GM18867 (cell line): Measurements from ENCODE around the gene KRCC1.
A peak's percentile ranks its signal among the peaks of the same experiment; 100 is the strongest.

Experiments used
- ATAC-seq: cut with Tn5 transposase; IDR thresholded peaks from one replicate; pipeline ENCODE4 v1.9.1; 2021; ENCODE audit warnings: mild to moderate bottlenecking, moderate library complexity; ENCODE audit not compliant: unreplicated experiment

The KRCC1 gene

DNA sequence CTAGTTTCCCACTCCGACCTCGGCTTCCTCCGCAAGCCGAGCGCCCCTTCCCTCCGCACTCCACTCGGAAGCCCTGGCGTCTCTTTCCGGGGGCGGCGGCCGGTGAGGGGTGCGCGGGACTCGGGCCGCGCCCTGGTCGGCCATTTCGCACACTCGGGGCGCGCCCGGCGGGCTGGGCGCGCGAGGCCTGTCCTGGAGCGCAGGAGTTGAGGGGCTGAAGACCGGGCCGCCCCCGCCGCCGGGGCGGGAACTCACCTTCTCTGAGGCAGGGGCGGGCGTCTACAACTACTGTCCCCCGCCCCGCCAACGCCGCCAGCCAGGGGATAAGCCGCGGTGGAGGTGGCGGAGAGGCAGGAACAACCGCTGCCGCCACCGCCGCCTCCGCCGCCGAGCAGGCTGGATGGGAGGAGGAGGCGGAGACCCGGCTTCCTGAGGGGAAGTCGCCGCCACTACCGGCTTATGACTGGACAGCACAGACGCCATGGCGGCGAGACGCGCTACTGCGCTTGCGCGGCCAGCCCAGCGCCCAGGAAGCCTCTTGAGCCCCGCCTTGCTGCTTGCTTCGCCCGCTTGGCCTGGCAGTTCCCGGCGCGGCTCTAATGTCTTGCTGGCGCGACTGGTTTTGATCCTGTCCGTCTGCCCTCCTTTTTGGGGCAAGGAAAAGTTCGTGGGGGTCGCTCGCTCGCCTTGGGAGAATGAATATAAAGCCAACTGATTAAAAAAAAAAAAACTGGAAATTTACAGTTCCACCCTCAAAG, at the start of gene KRCC1:
Gene KRCC1 (minus strand): TSS at position 413 of the 758 bp plus-strand sequence. CDS start 27,220 bp downstream, outside the sequence.
- ATAC-seq: peak; percentile 95

DNA sequence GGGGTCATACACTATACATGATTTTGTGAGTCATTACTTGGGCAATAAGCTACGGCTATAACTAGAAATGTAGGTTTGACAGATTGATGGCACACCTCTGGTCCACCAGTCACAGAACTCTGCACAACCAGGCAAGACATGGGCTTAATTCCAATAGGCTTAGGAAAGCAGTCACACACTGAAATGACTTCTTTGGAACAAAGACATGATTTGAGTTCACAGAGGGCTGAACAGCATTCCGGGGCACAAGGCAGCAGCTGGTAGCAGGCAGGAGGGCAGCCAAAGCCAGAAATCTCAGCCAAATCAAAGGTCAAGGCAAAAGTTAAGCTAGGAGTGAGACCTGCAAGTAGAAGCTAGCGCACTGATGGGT, 44.9 kb upstream of the KRCC1 start:
- ATAC-seq: no peak

DNA sequence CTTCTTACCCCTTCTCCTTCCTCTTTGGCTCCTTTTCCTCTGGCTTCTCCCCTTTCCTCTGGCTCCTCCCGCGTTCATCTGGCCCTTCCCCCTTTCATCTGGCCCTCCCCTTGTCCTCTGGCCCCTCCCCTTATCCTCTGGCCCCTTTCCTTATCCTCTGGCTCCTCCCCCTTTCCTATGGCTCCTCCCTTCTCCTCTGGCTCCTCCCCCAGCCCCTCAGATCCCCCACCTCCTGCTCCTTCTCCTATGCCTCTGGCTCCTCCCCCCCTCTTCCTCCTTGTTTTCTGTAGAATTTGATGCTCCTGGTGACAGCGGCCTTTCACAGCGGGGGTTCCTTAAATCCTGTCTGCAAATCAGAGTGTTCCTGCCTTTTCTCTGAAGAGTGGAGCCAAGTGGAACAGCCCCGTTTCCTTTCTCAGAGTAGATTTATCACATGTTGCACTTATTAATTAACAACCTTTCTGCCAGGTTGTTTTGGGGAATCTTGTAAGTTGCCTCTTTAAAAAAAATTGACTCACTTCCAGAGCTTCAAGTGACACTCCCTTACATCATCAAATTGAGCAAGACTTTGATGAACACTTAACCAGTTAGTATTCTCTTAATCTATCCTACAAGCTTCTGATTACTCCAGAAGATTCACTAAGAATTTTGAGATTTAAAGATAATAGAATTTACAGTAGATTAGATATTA, 44.4 kb upstream of the KRCC1 start:
- ATAC-seq: no peak

DNA sequence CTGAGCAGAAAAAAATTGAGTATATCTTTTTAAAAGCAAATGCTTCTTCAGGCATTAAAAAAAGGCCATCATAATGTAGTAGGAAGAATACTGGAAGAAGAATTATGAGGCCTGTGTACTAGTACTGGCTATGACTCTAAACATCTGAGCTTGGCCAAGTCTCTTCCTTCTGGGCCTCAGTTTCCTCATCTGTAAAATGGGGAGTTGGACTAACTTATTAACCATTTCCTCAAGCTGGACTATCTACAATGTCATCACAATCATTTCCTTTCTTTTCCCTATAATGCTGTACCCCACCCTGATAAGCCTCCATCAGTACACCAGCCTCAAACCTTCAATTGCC, 42.9 kb upstream of the KRCC1 start:
- no peak for ATAC-seq

DNA sequence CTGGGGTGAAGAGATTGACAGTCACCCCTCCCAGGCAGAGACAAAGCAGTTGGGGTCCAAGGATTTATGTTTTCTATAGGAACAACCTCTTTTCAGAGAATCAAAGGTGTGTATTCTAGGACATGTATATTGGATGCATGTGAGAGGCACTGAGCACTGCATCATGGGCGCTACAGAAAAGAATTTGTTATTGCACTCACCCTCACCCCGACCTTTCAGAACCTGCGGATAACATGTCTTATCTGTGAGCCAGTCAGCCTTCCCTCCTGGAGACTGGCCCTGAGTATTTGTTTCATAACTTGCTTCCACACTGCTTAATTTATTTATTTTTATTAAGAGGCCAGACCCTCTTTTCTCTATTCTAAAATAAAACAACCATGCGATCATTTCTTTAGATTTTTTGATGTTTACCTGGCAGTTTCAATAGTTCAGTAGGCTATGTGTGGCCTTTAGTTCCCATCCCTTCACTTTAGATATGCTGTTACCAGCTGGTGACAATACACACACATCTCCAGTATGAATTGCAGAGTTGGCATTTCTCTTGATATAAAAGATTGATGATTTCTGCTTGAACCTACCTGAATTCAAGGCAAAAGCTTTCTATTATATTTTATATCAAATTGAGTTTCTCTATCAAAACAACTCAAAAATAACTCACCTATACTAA, 42.4 kb upstream of the KRCC1 start:
- no peak for ATAC-seq

DNA sequence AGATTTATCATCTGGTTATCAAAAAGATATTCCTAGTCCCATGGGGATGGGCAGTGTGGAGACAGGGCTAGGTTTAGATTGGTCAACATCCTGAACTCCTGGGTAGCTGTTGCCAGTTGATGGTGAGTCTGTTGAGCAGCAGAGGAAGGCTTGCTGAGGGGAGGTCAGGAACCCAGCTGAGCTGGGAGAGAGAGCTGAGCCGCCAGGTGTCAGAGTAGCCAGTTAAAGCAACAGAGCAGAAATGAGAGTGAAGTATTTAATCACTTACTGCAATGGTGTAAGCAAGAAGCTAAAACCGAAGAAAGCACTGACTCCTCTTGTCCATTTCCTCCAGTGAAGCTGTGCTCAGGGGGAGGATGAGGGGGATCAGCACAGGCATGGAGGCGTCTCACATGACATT, 41.6 kb upstream of the KRCC1 start:
- ATAC-seq: no peak

DNA sequence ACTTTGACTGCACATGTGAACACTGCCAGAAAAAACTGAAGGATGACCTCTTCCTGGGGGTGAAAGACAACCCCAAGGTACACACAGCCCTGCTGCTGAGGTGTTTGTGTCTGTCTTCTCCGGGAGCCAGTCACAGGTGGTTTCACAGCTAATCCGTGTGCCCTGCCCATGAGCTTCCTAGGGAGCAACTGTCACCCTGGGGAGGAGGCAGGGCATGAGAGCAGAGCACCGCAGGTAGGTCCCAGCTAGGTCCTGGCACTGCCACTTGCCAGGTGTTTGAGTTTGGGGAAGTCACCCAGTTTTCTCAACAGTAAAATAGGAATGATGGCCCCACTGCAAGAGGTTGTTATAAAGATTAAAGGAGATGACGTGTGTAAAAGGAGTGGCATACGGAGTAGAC, 41.1 kb upstream of the KRCC1 start:
- no peak for ATAC-seq

DNA sequence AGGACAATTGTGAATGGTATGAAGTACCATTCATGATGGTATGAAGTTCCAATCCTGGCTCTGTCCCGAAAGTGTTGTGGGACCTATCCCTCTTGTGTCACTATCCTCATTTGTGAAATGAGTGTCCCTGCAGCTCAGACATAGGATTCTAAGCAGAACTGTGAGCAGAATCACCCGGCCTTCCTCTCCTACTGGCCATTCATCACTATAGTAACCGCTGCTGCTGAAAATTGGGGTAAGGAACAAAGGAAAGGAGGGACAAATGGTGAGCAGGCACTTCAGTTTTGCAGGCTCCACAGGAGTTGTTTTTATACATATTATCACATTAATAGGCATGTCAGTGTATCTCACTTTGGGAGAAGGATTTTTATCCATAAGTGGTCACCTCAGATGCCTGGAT, 39.4 kb upstream of the KRCC1 start:
- no peak for ATAC-seq

DNA sequence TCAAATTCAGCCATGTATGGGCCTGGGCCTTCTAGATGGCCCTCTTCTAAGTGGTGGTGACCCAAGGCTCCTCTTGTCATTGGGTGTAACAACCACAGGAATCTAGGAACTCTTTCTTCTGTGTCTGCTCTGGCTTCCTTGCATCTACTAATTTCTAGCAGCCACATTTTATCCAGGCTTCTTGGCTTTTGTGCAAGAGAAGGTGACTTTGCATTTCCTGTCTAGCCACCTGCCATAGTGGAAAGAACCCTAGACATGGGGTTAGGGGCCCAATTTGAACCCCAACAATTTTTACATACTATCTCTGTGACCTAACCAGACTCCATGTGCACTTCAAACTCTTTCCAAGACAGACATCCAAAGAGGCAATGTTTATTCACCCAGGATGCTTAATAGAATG, 37.2 kb upstream of the KRCC1 start:
- no peak for ATAC-seq

DNA sequence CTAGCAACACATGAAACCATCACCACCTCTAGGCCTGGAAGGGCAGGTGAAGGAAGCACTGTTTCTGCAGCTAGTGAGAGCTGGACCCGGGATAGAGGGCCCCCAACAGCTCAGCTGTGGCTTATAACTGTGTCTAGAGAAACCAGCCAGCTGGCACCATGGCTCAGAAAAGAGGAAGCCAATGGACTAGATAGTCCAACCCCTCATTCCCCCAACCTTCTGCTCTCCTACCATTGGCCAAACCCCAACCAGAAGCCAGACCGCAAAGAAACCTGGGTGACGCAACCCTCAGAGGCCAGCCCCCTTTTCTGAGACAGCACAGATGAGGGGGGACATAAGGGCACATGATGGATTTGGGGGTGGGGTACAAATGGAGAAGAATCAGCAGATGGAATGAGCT, 36.4 kb upstream of the KRCC1 start:
- no peak for ATAC-seq

DNA sequence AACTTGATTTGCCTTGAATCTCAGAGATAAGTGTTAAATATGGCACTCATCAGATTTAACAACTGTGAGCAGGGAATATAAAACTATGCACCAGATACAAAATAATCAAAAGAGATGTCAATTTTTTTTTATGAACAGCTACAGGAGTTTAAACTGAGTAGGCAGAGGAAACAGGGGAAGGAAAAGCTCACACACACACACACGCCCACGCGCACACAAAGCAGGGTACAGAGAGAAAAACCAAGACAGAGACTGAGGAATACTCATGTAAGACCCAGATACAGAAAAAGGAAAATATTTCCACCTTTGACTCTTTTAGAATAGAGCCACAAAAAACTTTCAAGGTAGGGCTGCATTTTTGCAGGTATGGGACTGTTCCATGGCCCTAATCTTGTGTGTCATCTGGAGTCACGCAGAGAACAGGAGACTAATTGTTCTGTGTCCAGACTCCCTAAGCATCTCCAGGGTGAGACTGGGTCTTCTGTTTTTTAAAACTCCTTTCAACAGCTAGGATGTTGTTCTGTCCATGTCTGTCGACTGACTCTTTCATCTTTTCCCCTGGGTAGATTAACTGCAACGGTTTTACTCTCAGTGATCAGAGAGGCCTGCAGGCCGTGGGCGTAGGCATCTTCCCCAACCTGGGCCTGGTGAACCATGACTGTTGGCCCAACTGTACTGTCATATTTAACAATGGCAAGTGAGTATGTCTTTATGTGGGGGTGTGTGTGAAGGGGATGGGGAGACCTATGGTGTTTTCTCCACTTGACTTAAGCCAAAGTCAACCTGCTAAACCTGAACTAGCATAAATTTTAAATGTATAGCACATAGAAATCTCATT, 35.1 kb upstream of the KRCC1 start:
- ATAC-seq: no peak

DNA sequence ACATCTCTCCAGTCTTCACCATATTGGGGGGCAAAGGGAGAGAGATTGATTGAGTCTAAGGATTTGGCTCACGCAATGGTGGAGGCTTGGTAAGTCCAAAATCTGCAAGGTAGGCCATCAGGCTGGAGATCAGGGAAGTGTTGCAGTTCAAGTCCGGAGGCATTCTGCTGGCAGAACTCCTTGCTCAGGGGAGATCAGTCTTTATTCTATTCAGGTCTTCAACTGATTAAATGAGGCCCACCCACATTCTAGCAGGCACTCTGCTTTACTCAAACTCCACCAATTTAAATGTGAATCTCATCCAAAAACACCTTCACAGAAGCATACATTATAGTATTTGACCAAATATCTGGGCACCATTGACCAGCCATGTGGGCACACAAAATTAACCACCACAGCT, 33.4 kb upstream of the KRCC1 start:
- no peak for ATAC-seq

DNA sequence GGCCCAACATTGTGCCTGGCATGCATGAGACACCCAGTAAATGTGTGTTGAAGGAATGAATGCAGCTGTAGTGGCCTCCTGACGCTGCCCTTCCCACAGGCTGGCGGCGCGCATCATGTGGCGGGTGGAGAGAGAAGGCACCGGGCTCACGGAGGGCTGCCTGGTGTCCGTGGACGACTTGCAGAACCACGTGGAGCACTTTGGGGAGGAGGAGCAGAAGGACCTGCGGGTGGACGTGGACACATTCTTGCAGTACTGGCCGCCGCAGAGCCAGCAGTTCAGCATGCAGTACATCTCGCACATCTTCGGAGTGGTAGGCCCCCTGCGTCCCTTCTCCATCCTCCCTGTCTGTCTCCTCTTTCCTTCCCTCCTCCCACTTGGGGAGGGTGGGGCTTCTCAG, 32.2 kb upstream of the KRCC1 start:
- ATAC-seq: no peak

DNA sequence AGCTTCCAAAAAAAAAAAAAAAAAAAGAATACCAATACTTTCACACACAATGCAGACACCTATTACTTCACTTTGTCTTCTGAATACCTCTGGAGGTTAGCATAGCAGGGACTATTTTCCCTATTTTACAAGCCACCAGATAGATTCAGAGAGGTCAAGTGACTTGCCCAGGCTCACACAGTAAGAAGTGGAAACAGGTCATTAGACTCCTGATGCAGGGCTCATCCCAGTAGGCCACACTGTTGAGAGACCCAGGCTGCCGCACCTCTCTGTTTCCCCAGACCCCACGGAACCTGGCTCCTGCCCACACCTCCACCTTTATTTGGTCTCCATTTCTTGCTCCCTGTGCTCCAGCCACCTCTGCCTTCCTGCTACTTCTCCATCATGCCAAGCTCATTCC, 31.5 kb upstream of the KRCC1 start:
- ATAC-seq: no peak

DNA sequence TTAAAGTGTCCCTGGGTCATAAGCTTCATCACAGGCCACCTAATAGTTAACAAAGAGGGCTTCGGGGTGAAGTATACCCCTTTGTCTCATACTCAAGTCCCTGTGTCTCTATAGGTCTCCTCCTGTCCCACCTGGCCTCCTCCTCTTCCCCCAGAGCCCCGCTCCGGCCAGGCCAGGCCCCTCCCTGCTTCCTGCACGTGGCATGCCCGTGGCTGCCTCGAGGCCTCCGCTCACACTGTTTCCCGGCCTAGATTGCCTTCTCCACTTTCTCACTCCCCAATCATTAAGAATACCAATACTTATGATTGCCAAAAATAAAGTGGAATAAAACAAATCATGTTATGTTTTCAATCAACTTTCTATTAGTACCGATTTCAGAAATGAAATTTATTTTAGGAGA, 30.8 kb upstream of the KRCC1 start:
- ATAC-seq: no peak

DNA sequence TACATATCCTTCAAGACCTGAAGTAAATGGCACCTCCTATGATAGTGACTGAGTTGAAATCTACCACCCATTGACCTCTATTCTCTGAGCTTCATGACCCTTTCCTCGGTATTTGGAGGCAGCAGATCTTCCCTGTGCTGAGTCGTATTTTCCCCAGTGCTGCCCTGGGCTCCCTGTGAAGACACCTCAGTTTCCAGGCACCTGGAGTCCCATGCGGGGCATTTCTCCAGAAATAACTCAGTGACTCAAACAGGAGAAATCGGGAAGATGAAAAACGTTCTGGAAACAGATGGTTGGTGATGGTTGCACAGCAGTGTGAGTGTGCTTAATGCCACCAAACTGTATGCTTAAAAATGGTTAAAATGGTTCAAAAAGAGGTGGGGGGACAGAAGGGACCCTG, 30.0 kb upstream of the KRCC1 start:
- no peak for ATAC-seq

DNA sequence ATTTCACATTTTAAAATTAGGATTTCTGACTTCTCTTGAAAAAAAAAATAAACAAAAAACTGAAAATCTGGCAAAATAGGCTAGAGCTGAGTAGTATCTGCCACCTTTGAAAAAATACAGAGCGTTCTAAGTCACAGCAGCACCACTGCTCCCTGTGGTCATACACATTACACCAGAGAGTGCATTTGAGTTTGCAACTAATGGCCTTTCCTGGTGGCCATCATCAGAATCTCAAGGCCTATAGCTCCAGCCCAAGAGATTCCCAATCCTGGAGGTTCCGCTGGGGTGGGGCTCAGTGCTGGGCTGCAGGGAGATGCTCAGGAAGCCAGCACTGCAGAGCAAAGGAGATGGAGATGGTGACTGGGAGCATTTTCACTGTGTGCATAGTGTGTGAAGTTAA, 29.5 kb upstream of the KRCC1 start:
- ATAC-seq: no peak

DNA sequence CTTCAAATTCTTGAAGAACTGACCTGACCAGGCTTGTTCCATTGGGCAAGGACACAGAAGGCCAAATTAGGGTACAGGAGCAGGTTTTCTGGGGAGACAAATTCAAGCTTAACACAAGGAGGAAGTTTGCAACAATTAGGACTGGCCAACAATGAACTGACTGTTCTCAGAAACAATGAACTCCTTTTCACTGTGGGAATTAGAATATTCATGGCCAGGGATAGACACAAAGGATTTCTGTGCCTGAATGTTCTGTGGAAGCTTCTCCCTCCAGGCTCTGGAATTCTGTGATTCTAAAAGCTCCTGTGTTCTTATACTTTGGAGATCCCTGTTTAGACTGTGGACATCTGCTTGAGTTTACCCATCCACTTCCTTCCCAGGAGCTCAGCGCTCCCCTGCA, 27.2 kb upstream of the KRCC1 start:
- no peak for ATAC-seq

DNA sequence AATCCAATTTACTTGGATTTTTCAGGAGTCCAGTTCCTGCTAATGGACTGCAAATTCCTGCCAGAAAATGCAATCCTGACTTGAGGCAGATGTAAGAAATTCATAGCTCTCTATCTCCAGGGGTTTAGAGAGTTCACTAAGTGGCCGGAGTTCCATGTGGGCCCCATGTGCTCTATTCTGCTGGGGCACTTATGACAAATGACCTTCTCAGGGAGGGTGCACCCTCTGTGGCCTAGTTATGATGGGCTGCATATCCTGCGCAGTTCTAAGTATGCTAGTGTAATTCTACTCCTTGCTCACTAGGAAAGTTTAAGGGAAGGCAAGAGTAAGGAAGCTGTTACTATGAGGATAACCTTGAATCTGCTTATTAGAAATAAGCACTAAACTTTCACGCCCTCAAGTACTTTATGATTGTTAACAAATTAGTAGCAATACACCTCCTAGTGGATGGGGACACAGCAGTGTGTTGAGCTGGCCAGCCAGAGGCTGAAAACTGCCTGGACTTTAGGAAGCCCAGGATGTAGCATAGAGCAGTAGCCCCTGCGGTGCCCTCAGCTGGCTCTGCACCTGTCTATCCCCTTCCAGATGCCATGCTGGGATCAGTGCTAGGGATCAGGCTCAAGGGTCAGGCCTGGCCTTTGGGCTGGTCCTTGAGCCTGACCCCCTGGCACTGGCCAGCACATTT, 26.5 kb upstream of the KRCC1 start:
- ATAC-seq: no peak

DNA sequence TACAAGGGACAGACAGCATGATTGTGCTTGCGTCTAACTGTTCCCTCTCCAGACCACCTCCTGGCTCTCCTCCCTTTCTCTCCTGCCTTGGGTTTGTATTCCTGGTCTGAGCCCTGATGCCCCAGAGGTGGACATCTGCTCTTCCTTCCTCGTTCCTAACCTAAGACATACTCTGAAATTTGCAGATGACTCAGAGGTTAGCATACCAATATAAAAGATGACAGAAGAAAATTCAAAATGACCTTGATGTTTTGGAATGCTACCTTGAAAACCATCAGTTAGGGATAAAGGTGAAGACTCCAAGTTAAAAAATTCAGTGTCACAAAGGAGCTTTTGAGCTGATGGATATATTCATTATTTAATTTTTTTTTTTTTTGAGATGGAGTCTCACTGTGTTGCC, 25.0 kb upstream of the KRCC1 start:
- ATAC-seq: no peak

DNA sequence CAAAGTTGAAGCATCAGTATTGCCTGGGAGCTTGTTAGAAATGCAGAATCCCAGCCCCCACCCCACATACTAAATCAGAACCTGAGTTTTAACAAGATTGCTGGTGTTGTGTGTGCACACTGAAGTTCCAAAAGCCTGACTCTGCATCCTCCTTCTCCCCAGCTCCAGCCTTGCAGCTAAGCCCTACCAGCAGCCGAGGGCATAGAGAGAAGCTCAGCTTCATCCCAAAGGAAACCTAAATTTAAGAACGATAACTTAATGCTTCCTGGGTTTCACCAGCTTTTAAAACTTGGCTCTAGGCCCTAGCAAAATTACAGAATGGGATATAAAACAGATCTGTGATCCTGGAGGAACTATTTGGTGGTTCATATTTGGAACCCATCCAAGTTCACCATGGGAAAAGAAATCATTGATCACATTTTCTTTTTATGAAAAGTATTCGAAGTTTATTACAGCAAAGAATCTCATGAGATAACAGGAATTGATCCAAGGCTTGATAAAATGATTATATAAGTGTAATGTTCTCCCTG, 23.1 kb upstream of the KRCC1 start:
- no peak for ATAC-seq
